ENCODE results near the gene AKAP10. TPM values are rescaled to one million over a fixed set of nuclear protein-coding genes. Genes with fewer than 3 reads are reported as not detected.

Gene AKAP10
- polyA plus RNA-seq, 3 donors: 13.1 to 62.6 (median 15.4) TPM

DNA sequence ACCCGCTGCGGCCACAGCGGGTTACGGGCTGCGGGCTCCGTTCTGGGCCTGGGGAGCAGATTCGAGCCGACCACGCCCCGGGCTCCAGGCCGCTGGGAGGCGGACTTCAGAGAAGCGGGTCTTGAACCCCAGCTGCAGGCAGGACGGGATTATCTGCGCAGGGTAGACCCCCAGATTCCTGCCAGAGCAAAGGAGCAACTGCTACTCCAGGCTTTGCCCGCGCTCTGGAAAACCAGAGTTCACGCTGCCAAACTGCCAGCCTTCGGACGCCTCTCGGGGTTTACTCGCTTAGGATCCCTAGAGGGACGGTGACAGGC, 109.6 kb downstream of the AKAP10 start:
- H3K27ac Mint-ChIP-seq: peak overlapping the region in 1 of 7 donors; percentile 20
- DNase-seq: no peak
- intact Hi-C loops (cut with micrococcal nuclease): loop anchor here in 1 of 2 donors (10.0 kb wide), 1 partner anchor 107 kb away; the partner anchor contains the start of gene AKAP10
- Histone ChIP-seq H2AFZ (ENCODE audit: insufficient read depth, low read depth, low read length, poor library complexity, severe bottlenecking) (peak overlapping the region; percentile 99), H3K9ac (ENCODE audit: insufficient read depth, low read length, poor library complexity, severe bottlenecking) (peak overlapping the region; percentile 84), H3K27me3 (ENCODE audit: control insufficient read depth in 2 of 2, insufficient read depth in 2 of 2, low read length in 2 of 2) (no peaks in the 10 kb centered on the region), H3K27ac (ENCODE audit: low read depth in 1 of 2, low read length in 2 of 2) (no peak overlapping the region), H3K4me1 (ENCODE audit: control insufficient read depth in 1 of 2, insufficient read depth in 2 of 2, low read length in 2 of 2) (peaks cover 25 to 33% of the 10 kb centered on the region in 2 donors), H3K9me3 (replicated peaks in 1 of 2; ENCODE audit: control insufficient read depth in 1 of 2, insufficient read depth in 1 of 2, low read length in 2 of 2) (no peaks in the 10 kb centered on the region), H4K20me1 (ENCODE audit: insufficient read depth, low read length) (no peaks in the 10 kb centered on the region), H3K79me2 (ENCODE audit: insufficient read depth, low read length) (peaks cover 20% of the 10 kb centered on the region), H3K4me2 (replicated peaks; ENCODE audit: extremely low read depth, low read length, poor library complexity, severe bottlenecking) (peak overlapping the region; percentile 82), H3K36me3 (replicated peaks in 1 of 2; ENCODE audit: control insufficient read depth in 1 of 2, insufficient read depth in 2 of 2, low read length in 2 of 2) (peaks cover 8 to 11% of the 10 kb centered on the region in 2 donors), H3K4me3 (replicated peaks in 1 of 3; ENCODE audit: low read depth in 2 of 3, low read length in 3 of 3) (peak overlapping the region; percentile 3 to 83 (median 69))
- H3K27me3 Mint-ChIP-seq (ENCODE audit: low read depth in 3 of 3): peaks cover 0 to 2% (median 0%) of the 10 kb centered on the region in 3 donors
- TF ChIP-seq, protein P1, sequence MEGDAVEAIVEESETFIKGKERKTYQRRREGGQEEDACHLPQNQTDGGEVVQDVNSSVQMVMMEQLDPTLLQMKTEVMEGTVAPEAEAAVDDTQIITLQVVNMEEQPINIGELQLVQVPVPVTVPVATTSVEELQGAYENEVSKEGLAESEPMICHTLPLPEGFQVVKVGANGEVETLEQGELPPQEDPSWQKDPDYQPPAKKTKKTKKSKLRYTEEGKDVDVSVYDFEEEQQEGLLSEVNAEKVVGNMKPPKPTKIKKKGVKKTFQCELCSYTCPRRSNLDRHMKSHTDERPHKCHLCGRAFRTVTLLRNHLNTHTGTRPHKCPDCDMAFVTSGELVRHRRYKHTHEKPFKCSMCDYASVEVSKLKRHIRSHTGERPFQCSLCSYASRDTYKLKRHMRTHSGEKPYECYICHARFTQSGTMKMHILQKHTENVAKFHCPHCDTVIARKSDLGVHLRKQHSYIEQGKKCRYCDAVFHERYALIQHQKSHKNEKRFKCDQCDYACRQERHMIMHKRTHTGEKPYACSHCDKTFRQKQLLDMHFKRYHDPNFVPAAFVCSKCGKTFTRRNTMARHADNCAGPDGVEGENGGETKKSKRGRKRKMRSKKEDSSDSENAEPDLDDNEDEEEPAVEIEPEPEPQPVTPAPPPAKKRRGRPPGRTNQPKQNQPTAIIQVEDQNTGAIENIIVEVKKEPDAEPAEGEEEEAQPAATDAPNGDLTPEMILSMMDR (IDR thresholded peaks at IDR 0.05): no peak
- H3K9me3 Mint-ChIP-seq: peaks cover 0 to 1% (median 0%) of the 10 kb centered on the region in 7 donors
- H3K4me1 Mint-ChIP-seq: peaks cover 26% of the 10 kb centered on the region
- WGBS (ENCODE audit: insufficient coverage): 67% methylated on average over 22 of the region's 23 CpGs
- H3K36me3 Mint-ChIP-seq: peaks cover 11 to 12% of the 10 kb centered on the region in 2 donors
- peak overlapping the region in 1 of 2 donors; percentile 49 for H3K4me3 Mint-ChIP-seq

DNA sequence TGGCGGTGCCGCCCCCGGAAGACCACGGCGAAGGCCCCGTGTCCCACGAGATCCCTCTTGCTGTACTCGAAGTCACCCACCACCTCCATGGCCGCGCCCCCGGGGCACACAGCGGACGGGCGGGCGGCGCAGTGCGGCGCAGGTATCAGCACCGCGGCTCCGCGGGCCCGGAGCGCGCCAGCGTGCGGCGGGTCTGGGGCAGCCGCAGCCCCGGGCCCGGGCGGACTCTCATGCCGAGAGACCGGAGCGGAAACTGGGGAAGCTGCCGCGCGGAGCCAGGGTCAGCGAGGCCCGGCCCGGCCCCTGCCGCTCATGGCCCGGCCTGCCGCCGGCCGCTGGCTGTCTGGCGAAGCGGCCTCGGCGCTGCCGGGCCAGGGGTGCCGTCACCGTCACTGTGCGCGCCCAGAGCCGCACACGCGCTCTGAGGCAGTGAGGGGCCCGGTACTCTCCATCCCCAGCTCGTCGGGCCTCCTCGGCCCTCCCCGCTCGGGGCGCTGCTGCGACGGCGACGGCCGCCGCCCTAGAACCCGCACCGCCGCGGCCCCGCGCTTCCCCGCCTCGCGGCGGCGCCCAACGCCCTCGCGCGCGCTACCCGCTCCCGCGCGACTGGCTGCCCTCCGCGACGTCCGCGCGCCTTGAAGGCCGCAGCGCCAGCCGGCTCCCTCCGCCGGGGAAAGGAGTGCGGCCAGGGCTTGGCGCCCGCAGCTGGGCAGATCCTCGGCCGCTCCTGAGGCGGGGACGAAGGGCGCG, 110.1 kb downstream of the AKAP10 start, which contains the start of gene ULK2:
TSS of gene ULK2 (minus strand) at position 608 of the 750 bp plus-strand sequence. CDS start at position 89, 519 bp downstream.
- Histone ChIP-seq H3K4me3 (replicated peaks in 1 of 3; ENCODE audit: low read depth in 2 of 3, low read length in 3 of 3) (peak within 1 kb of the TSS; percentile 69 to 83 (median 72)), H2AFZ (ENCODE audit: insufficient read depth, low read depth, low read length, poor library complexity, severe bottlenecking) (peak within 1 kb of the TSS; percentile 99), H4K20me1 (ENCODE audit: insufficient read depth, low read length) (no peaks in the 10 kb centered on the region), H3K27ac (ENCODE audit: low read depth in 1 of 2, low read length in 2 of 2) (peak within 1 kb of the TSS; percentile 40 to 77), H3K4me1 (ENCODE audit: control insufficient read depth in 1 of 2, insufficient read depth in 2 of 2, low read length in 2 of 2) (peaks cover 21 to 29% of the 10 kb centered on the region in 2 donors), H3K9ac (ENCODE audit: insufficient read depth, low read length, poor library complexity, severe bottlenecking) (peak within 1 kb of the TSS; percentile 84), H3K4me2 (replicated peaks; ENCODE audit: extremely low read depth, low read length, poor library complexity, severe bottlenecking) (peak within 1 kb of the TSS; percentile 82), H3K36me3 (replicated peaks in 1 of 2; ENCODE audit: control insufficient read depth in 1 of 2, insufficient read depth in 2 of 2, low read length in 2 of 2) (peaks cover 13 to 16% of the 10 kb centered on the region in 2 donors), H3K9me3 (replicated peaks in 1 of 2; ENCODE audit: control insufficient read depth in 1 of 2, insufficient read depth in 1 of 2, low read length in 2 of 2) (no peaks in the 10 kb centered on the region), H3K79me2 (ENCODE audit: insufficient read depth, low read length) (peaks cover 20% of the 10 kb centered on the region), H3K27me3 (ENCODE audit: control insufficient read depth in 2 of 2, insufficient read depth in 2 of 2, low read length in 2 of 2) (no peaks in the 10 kb centered on the region)
- H3K4me3 Mint-ChIP-seq: peak within 1 kb of the TSS; percentile 87 to 95
- peaks cover 0 to 2% (median 0%) of the 10 kb centered on the region in 3 donors for H3K27me3 Mint-ChIP-seq (ENCODE audit: low read depth in 3 of 3)
- TF ChIP-seq, protein P1 (IDR thresholded peaks at IDR 0.05): peak; percentile 26
- intact Hi-C loops (cut with micrococcal nuclease): loop anchor here in 1 of 2 donors (10.0 kb wide), 1 partner anchor 107 kb away; the partner anchor contains the start of gene AKAP10
- peak; percentile 60 to 71 (median 65) for DNase-seq
- peaks cover 22% of the 10 kb centered on the region for H3K4me1 Mint-ChIP-seq
- peaks cover 12 to 18% of the 10 kb centered on the region in 2 donors for H3K36me3 Mint-ChIP-seq
- 1% methylated on average over 111 of the region's 111 CpGs for WGBS (ENCODE audit: insufficient coverage)
- peak within 1 kb of the TSS in 6 of 7 donors; percentile 64 to 84 (median 70) for H3K27ac Mint-ChIP-seq
- H3K9me3 Mint-ChIP-seq: peaks cover 0 to 1% (median 0%) of the 10 kb centered on the region in 7 donors

Data from CD14-positive monocyte (primary cell).